ENCODE data around the gene TNRC18.

DNA sequence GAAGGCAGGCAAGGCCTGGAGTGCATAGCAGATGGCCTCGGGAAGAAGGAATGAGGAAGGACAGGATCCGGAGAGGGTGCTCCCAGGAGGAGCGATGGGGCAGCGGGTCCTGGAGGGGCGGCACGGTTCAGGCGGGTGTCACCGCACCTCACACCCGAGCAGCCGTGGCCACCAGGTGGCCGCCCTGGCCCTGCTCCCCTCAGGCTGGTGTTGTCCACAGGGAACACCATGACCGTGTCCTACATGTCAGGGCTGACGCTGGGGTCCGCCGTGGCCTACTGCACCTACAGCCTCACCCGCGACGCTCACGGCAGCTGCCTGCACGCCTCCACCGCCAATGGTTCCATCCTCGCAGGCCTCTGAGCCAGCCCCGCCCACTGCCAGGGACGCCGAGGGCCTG is 121.1 kb downstream of the TNRC18 start:
- no peak for TF ChIP-seq POLR2A (IDR thresholded peaks at IDR 0.05; ENCODE audit: low read depth, low read length)
- no peak for TF ChIP-seq TAF1 (IDR thresholded peaks at IDR 0.05; ENCODE audit: low read depth, low read length)
- no peak for TF ChIP-seq POLR2AphosphoS5 (IDR thresholded peaks at IDR 0.05; ENCODE audit: low read depth, low read length)
- TF ChIP-seq SPI1 (IDR thresholded peaks at IDR 0.05; ENCODE audit: low read depth, low read length), result no peak
- no peak for TF ChIP-seq POU2F2 (IDR thresholded peaks at IDR 0.05; ENCODE audit: low read depth, low read length)
- TF ChIP-seq PAX5 (IDR thresholded peaks at IDR 0.05; ENCODE audit: insufficient read depth, low read length, severe bottlenecking), result no peak
